ENCODE measurements around the gene MCU. TPM values are rescaled to one million over a fixed set of nuclear protein-coding genes. Genes with fewer than 3 reads are reported as not detected.
"Not testable (repeated sequence)": the region's sequence is repeated elsewhere in the genome, so short reads cannot be mapped to it uniquely, and the experiment has no call there.

The MCU gene
- total RNA-seq, 4 donors from 2014 or later, result 25.1 to 82.4 (median 65.1) TPM

DNA sequence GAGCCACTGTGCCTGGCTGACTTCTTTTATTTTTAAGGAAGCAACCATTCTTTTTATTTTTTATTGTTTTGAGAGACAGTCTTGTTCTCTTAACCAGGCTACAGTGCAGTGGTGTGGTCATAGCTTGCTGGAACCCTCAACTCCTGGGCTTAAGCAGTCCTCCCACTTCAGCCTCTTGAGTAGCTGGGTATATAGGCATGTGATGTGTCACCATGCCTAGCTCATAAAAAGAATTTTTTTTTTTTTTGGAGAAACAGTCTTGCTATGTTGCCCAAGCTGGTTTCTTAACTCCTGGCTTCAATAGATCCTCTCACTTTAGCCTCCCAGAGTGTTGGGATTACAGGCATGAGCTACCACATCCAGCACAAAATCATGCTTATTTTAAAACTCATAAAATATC is 5.8 kb downstream of the MCU start:
- TF ChIP-seq, protein P1, sequence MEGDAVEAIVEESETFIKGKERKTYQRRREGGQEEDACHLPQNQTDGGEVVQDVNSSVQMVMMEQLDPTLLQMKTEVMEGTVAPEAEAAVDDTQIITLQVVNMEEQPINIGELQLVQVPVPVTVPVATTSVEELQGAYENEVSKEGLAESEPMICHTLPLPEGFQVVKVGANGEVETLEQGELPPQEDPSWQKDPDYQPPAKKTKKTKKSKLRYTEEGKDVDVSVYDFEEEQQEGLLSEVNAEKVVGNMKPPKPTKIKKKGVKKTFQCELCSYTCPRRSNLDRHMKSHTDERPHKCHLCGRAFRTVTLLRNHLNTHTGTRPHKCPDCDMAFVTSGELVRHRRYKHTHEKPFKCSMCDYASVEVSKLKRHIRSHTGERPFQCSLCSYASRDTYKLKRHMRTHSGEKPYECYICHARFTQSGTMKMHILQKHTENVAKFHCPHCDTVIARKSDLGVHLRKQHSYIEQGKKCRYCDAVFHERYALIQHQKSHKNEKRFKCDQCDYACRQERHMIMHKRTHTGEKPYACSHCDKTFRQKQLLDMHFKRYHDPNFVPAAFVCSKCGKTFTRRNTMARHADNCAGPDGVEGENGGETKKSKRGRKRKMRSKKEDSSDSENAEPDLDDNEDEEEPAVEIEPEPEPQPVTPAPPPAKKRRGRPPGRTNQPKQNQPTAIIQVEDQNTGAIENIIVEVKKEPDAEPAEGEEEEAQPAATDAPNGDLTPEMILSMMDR (IDR thresholded peaks at IDR 0.05), result no peak
- TF ChIP-seq POLR2AphosphoS5 (IDR thresholded peaks at IDR 0.05), result no peak
- no peak for TF ChIP-seq EP300 (IDR thresholded peaks at IDR 0.05; ENCODE audit: low read depth)
- no peak for TF ChIP-seq POLR2A (IDR thresholded peaks at IDR 0.05)
- Histone ChIP-seq H3K36me3 (no peaks in the 10 kb centered on the region), H3K4me1 (peaks cover 14 to 44% (median 24%) of the 10 kb centered on the region in 4 donors), H3K27ac (no peak overlapping the region), H3K27me3 (no peaks in the 10 kb centered on the region), H3K4me3 (no peak overlapping the region), H3K9me3 (no peaks in the 10 kb centered on the region)
- in situ Hi-C loops (cut with MboI; ENCODE audit: low pct_ligation_motif_present in 1 of 4, low pct_unique_long_range_greater_than_20kb in 1 of 4, low sequenced_read_pairs in 3 of 4), result loop anchor here in 1 of 4 donors (10.0 kb wide), 1 partner anchor 137 kb away; no protein-coding TSS in a partner anchor
- no peak for DNase-seq
- intact Hi-C loops (cut with DNase I; ENCODE audit: low total_unique reads), result loop anchor here (10.0 kb wide), 2 partner anchors 73 to 137 kb away; partner anchors contain the start of gene MICU1

GRCh38 chr10:72702465-72702864 is 10.5 kb downstream of the MCU start:
- in situ Hi-C loops (cut with MboI; ENCODE audit: low pct_ligation_motif_present in 1 of 4, low pct_unique_long_range_greater_than_20kb in 1 of 4, low sequenced_read_pairs in 3 of 4); H3K27ac ChIP-seq; intact Hi-C loops (cut with DNase I; ENCODE audit: low total_unique reads); H3K9me3 ChIP-seq; H3K4me3 ChIP-seq; DNase-seq; H3K27me3 ChIP-seq; H3K36me3 ChIP-seq: not testable (repeated sequence)
- WGBS, 2 donors (ENCODE audit: low coverage in 1 of 2), result 86 to 91% methylated on average over 5 of the region's 5 CpGs
- H3K4me1 ChIP-seq, result peaks cover 0 to 31% (median 8%) of the 10 kb centered on the region in 4 donors

DNA sequence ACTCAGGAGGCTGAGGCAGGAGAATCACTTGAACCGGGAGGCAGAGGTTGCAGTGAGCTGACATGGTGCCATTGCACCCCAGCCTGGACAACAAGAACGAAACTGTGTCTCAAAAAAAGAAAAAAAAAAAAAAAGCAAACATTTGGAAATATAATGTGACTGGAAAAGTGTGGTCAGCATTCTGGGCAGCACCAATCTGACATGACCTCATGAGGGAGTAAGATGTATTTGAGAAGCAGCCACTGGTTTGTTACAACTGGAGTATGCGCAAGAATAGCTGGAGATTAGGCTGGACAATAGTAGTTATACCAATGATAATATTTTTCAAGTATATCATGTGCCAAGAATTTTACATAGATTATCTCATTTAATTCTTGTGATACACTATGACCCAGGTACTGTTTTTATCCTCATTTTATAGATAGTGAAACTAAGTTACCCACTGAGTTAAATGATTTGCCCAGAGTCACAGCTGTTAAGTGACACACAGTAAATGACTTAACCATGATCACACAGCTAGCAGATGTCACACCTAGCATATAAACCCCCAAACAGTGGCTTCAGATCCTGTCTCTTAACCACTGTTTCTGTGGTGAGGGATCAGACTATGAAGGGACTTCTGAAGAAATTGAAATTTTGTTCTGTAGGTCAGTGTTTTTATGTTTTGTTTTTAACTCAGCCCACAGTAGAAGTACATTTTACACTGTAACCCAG is 11.1 kb downstream of the MCU start:
- TF ChIP-seq POLR2AphosphoS5 (IDR thresholded peaks at IDR 0.05) (no peak), POLR2A (IDR thresholded peaks at IDR 0.05) (no peak), EP300 (IDR thresholded peaks at IDR 0.05; ENCODE audit: low read depth) (no peak)
- TF ChIP-seq, protein P1 (IDR thresholded peaks at IDR 0.05), result no peak
- Histone ChIP-seq H3K27ac (no peak overlapping the region), H3K4me3 (no peak overlapping the region), H3K27me3 (no peaks in the 10 kb centered on the region), H3K4me1 (peaks cover 1 to 37% (median 11%) of the 10 kb centered on the region in 4 donors), H3K36me3 (no peaks in the 10 kb centered on the region), H3K9me3 (no peaks in the 10 kb centered on the region)
- in situ Hi-C loops (cut with MboI; ENCODE audit: low pct_ligation_motif_present in 1 of 4, low pct_unique_long_range_greater_than_20kb in 1 of 4, low sequenced_read_pairs in 3 of 4) (no loop called here), intact Hi-C loops (cut with DNase I; ENCODE audit: low total_unique reads) (no loop called here)
- DNase-seq, result no peak
- 85 to 89% methylated on average over 3 of the region's 3 CpGs for WGBS, 2 donors (ENCODE audit: low coverage in 1 of 2)

- Histone ChIP-seq H3K36me3 (no peaks in the 10 kb centered on the region), H3K27ac (no peak overlapping the region), H3K27me3 (no peaks in the 10 kb centered on the region), H3K4me1 (peaks cover 7 to 48% (median 19%) of the 10 kb centered on the region in 4 donors), H3K4me3 (no peak overlapping the region), H3K9me3 (no peaks in the 10 kb centered on the region)
- intact Hi-C loops (cut with DNase I; ENCODE audit: low total_unique reads) (no loop called here), in situ Hi-C loops (cut with MboI; ENCODE audit: low pct_ligation_motif_present in 1 of 4, low pct_unique_long_range_greater_than_20kb in 1 of 4, low sequenced_read_pairs in 3 of 4) (no loop called here)
- DNase-seq, result no peak
- TF ChIP-seq POLR2AphosphoS5 (IDR thresholded peaks at IDR 0.05) (no peak), EP300 (IDR thresholded peaks at IDR 0.05; ENCODE audit: low read depth) (no peak), POLR2A (IDR thresholded peaks at IDR 0.05) (no peak)
- TF ChIP-seq, protein P1 (IDR thresholded peaks at IDR 0.05), result no peak
- 86 to 91% methylated on average over 4 of the region's 4 CpGs for WGBS, 2 donors (ENCODE audit: low coverage in 1 of 2)
Measured at GRCh38 chr10:72704117-72704516, 12.2 kb downstream of the MCU start.
